Naive B cell (primary cell): Measurements from ENCODE around the gene C19orf47. TPM values are rescaled to one million over a fixed set of nuclear protein-coding genes. Genes with fewer than 3 reads are reported as not detected.
"Not testable (repeated sequence)": the region's sequence is repeated elsewhere in the genome, so short reads cannot be mapped to it uniquely, and the experiment has no call there.

ENCODE experiments used
- ATAC-seq, 2 donors: fragments of 150-1000 bp; cut with Tn5 transposase; 2 replicates each; pipeline ENCODE4 v1.10.0; 2021; ENCODE audit warnings: low read depth in 2 of 2, mild to moderate bottlenecking in 2 of 2, moderate library complexity in 2 of 2
- DNase-seq: peaks from one replicate; pipeline ENCODE4 v3.0.0; 2022
- H3K27ac Mint-ChIP-seq, 6 donors: one replicate each; pipeline ENCODE4 v1.8.0; 2020 to 2022; ENCODE audit warnings: mild to moderate bottlenecking in 6 of 6, mixed read lengths in 6 of 6, moderate library complexity in 5 of 6, inconsistent platforms in 2 of 6
- H3K27me3 Mint-ChIP-seq, 3 donors: one replicate each; pipeline ENCODE4 v1.8.0; 2021 to 2022; ENCODE audit warnings: mixed read lengths in 3 of 3, mild to moderate bottlenecking in 1 of 3
- H3K36me3 Mint-ChIP-seq, 2 donors: one replicate each; pipeline ENCODE4 v1.8.0; 2020 to 2022; ENCODE audit warnings: mixed read lengths in 2 of 2, inconsistent platforms in 1 of 2, mild to moderate bottlenecking in 1 of 2
- H3K4me1 Mint-ChIP-seq, 3 donors: one replicate each; pipeline ENCODE4 v1.8.0; 2020 to 2022; ENCODE audit warnings: mixed read lengths in 3 of 3, inconsistent platforms in 1 of 3, mild to moderate bottlenecking in 1 of 3, moderate library complexity in 1 of 3
- H3K4me3 Mint-ChIP-seq, 8 donors: one replicate each; pipeline ENCODE4 v1.8.0; 2020 to 2022; ENCODE audit warnings: mild to moderate bottlenecking in 8 of 8, mixed read lengths in 8 of 8, moderate library complexity in 8 of 8, inconsistent platforms in 2 of 8
- H3K9me3 Mint-ChIP-seq, 7 donors: one replicate each; pipeline ENCODE4 v1.8.0; 2020 to 2022; ENCODE audit warnings: mixed read lengths in 7 of 7, mild to moderate bottlenecking in 5 of 7, inconsistent platforms in 2 of 7, moderate library complexity in 1 of 7
- polyA plus RNA-seq, 6 donors: library from polyadenylated mRNA; unstranded; fragments of 300-500 nt; fragmentation: Illumina TruSeq; gene quantifications; one replicate each; pipeline ENCODE4 v1.2.3, GENCODE V29; 2021; ENCODE audit warnings: low read depth in 6 of 6

The C19orf47 gene
- polyA plus RNA-seq, 6 donors from 2014 or later: 6.2 to 14.0 (median 8.5) TPM

- Mint-ChIP-seq H3K36me3 (no peaks in the 10 kb centered on the region), H3K27ac (no peak overlapping the region), H3K4me1 (no peaks in the 10 kb centered on the region), H3K9me3 (no peaks in the 10 kb centered on the region), H3K4me3 (no peak overlapping the region), H3K27me3 (peaks cover 0 to 19% (median 8%) of the 10 kb centered on the region in 3 donors)
- DNase-seq: no peak
- no peak for ATAC-seq
Observed at GRCh38 chr19:40387155-40387554, 39.0 kb upstream of the C19orf47 start.

GRCh38 chr19:40383668-40384248 lies 35.6 kb upstream of the C19orf47 start:
- H3K4me1 Mint-ChIP-seq: peaks cover 0 to 4% (median 0%) of the 10 kb centered on the region in 3 donors
- ATAC-seq: no peak
- H3K27ac Mint-ChIP-seq: peak overlapping the region in 1 of 6 donors; percentile 28
- no peaks in the 10 kb centered on the region for H3K9me3 Mint-ChIP-seq
- no peaks in the 10 kb centered on the region for H3K36me3 Mint-ChIP-seq
- H3K4me3 Mint-ChIP-seq: no peak overlapping the region
- peaks cover 0 to 8% (median 8%) of the 10 kb centered on the region in 3 donors for H3K27me3 Mint-ChIP-seq
- DNase-seq: no peak

GRCh38 chr19:40381321-40381720 lies 33.1 kb upstream of the C19orf47 start:
- Mint-ChIP-seq H3K4me3 (no peak overlapping the region), H3K4me1 (peaks cover 0 to 4% (median 0%) of the 10 kb centered on the region in 3 donors), H3K36me3 (no peaks in the 10 kb centered on the region), H3K9me3 (no peaks in the 10 kb centered on the region), H3K27ac (no peak overlapping the region), H3K27me3 (peaks cover 0 to 8% (median 0%) of the 10 kb centered on the region in 3 donors)
- ATAC-seq: no peak
- no peak for DNase-seq

- H3K4me3 Mint-ChIP-seq: no peak overlapping the region
- H3K36me3 Mint-ChIP-seq: no peaks in the 10 kb centered on the region
- H3K9me3 Mint-ChIP-seq: no peaks in the 10 kb centered on the region
Observed at GRCh38 chr19:40380199-40381037, 32.2 kb upstream of the C19orf47 start.

GRCh38 chr19:40379446-40380198 lies 31.4 kb upstream of the C19orf47 start:
- no peak for DNase-seq
- Mint-ChIP-seq H3K9me3 (no peaks in the 10 kb centered on the region), H3K4me3 (no peak overlapping the region), H3K27ac (no peak overlapping the region), H3K27me3 (no peaks in the 10 kb centered on the region), H3K4me1 (peaks cover 0 to 6% (median under 1%) of the 10 kb centered on the region in 3 donors), H3K36me3 (peaks cover 0 to 4% of the 10 kb centered on the region in 2 donors)
- ATAC-seq: no peak

More at GRCh38 chr19:40380199-40381037, 32.2 kb upstream of the C19orf47 start:
- Mint-ChIP-seq H3K27me3 (peaks cover 0 to 7% (median 0%) of the 10 kb centered on the region in 3 donors), H3K4me1 (peaks cover 0 to 4% (median 0%) of the 10 kb centered on the region in 3 donors), H3K27ac (peak overlapping the region in 1 of 6 donors; percentile 70)
- no peak for ATAC-seq
- no peak for DNase-seq

- ATAC-seq: peak in 1 of 2 donors; percentile 25
- H3K9me3 Mint-ChIP-seq: no peaks in the 10 kb centered on the region
- DNase-seq: no peak
- no peaks in the 10 kb centered on the region for H3K27me3 Mint-ChIP-seq
- no peak overlapping the region for H3K27ac Mint-ChIP-seq
- H3K4me1 Mint-ChIP-seq: peaks cover 0 to 8% (median 4%) of the 10 kb centered on the region in 3 donors
- H3K36me3 Mint-ChIP-seq: peaks cover 0 to 9% of the 10 kb centered on the region in 2 donors
- H3K4me3 Mint-ChIP-seq: no peak overlapping the region
Observed at GRCh38 chr19:40378509-40378908, 30.3 kb upstream of the C19orf47 start.

- Mint-ChIP-seq H3K27me3 (no peaks in the 10 kb centered on the region), H3K27ac (no peak overlapping the region), H3K9me3 (no peaks in the 10 kb centered on the region), H3K4me1 (peaks cover 0 to 8% (median 4%) of the 10 kb centered on the region in 3 donors), H3K36me3 (peaks cover 0 to 9% of the 10 kb centered on the region in 2 donors), H3K4me3 (no peak overlapping the region)
- ATAC-seq (no peak), DNase-seq (no peak)
Observed at GRCh38 chr19:40377876-40378385, 29.7 kb upstream of the C19orf47 start.

GRCh38 chr19:40376286-40376862 lies 28.2 kb upstream of the C19orf47 start:
- peaks cover 0 to 9% of the 10 kb centered on the region in 2 donors for H3K36me3 Mint-ChIP-seq
- H3K4me3 Mint-ChIP-seq: no peak overlapping the region
- H3K4me1 Mint-ChIP-seq: peaks cover 1 to 6% (median 4%) of the 10 kb centered on the region in 3 donors
- H3K27me3 Mint-ChIP-seq: no peaks in the 10 kb centered on the region
- no peak overlapping the region for H3K27ac Mint-ChIP-seq
- no peak for ATAC-seq
- H3K9me3 Mint-ChIP-seq: no peaks in the 10 kb centered on the region
- no peak for DNase-seq

- no peaks in the 10 kb centered on the region for H3K27me3 Mint-ChIP-seq
- peaks cover 0 to 9% of the 10 kb centered on the region in 2 donors for H3K36me3 Mint-ChIP-seq
- no peak overlapping the region for H3K4me3 Mint-ChIP-seq
Observed at GRCh38 chr19:40374084-40374483, 25.9 kb upstream of the C19orf47 start.

GRCh38 chr19:40371802-40372122 lies 23.6 kb upstream of the C19orf47 start:
- Mint-ChIP-seq H3K9me3 (no peaks in the 10 kb centered on the region), H3K27me3 (no peaks in the 10 kb centered on the region), H3K4me3 (no peak overlapping the region), H3K36me3 (peaks cover 0 to 9% of the 10 kb centered on the region in 2 donors), H3K4me1 (peaks cover 1 to 4% (median 4%) of the 10 kb centered on the region in 3 donors), H3K27ac (no peak overlapping the region)
- DNase-seq (no peak), ATAC-seq (no peak)

More at GRCh38 chr19:40374084-40374483, 25.9 kb upstream of the C19orf47 start:
- H3K27ac Mint-ChIP-seq: peak overlapping the region in 1 of 6 donors; percentile 55
- H3K9me3 Mint-ChIP-seq: no peaks in the 10 kb centered on the region
- ATAC-seq (no peak), DNase-seq (no peak)
- H3K4me1 Mint-ChIP-seq: peaks cover 1 to 4% (median 4%) of the 10 kb centered on the region in 3 donors

- H3K4me1 Mint-ChIP-seq: peaks cover 1 to 4% (median 4%) of the 10 kb centered on the region in 3 donors
- no peak overlapping the region for H3K4me3 Mint-ChIP-seq
- no peak overlapping the region for H3K27ac Mint-ChIP-seq
- H3K36me3 Mint-ChIP-seq: peaks cover 0 to 9% of the 10 kb centered on the region in 2 donors
- no peaks in the 10 kb centered on the region for H3K9me3 Mint-ChIP-seq
- no peak for DNase-seq
- no peaks in the 10 kb centered on the region for H3K27me3 Mint-ChIP-seq
- no peak for ATAC-seq
Observed at GRCh38 chr19:40370997-40371801, 23.0 kb upstream of the C19orf47 start.

- DNase-seq, H3K27me3 Mint-ChIP-seq, ATAC-seq, H3K9me3 Mint-ChIP-seq, H3K36me3 Mint-ChIP-seq, H3K4me1 Mint-ChIP-seq, H3K4me3 Mint-ChIP-seq: not testable (repeated sequence)
- H3K27ac Mint-ChIP-seq: peak overlapping the region in 1 of 6 donors; percentile 95
Observed at GRCh38 chr19:40370253-40370652, 22.1 kb upstream of the C19orf47 start.
